Ureter (tissue), 1 donor: ENCODE results near the gene MAPK12. TPM values are rescaled to one million over a fixed set of nuclear protein-coding genes. Genes with fewer than 3 reads are reported as not detected.
A peak's percentile ranks its signal among the peaks of the same experiment; 100 is the strongest.

Experiments
- DNase-seq: peaks from one replicate; pipeline ENCODE4 v3.0.0-alpha.2; 2020; ENCODE audit warnings: low spot score
- total RNA-seq: library from RNA; stranded (reverse); gene quantifications from one replicate; pipeline ENCODE4 v1.2.4, GENCODE V29; 2023
- donor health status: DM: yes; HTN: yes; CAD: no.

MAPK12 gene
- total RNA-seq, 1 donor from 2014 or later: 14.1 TPM

DNA sequence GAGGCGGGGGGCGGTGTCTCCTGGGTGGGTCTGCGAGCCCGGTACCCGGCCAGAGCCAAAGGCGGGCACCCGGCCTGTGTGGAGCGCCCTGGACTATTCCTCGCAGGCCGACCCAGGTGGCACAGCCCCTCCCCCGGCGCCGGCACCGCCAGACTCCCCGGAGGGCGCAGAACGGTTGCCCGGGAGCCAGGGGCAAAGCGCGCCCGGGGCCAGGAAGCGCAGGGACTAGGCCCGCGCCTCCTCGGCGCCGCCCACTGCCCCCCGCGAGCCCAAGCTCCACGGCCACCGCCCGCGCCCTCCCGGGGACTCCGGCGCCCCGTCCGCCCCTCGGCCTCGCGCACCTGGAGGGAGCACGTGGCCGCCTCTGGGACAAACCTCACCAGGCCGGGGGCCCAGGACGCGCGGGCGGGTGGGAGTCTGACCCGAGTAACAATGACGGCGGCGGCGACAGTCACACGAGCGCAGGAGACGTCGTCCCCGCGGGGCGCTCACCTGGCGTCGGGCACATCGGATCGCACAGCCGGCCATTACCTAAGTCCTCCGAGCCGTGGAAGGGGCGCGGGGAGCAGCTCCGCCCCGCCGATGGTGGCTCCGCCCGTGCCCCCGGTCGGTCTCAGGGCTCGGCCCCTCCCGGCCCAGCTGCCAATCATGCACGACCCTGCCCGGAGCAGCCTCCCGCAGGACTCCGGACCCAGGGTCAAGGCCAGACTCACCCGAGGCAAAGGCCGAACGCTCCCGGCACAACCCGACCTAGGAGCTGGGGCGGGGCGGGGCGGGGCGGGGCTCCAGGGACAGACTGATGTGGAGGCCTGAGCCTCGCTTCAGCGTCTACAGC is 38.5 kb upstream of the MAPK12 start:
- DNase-seq: no peak

DNA sequence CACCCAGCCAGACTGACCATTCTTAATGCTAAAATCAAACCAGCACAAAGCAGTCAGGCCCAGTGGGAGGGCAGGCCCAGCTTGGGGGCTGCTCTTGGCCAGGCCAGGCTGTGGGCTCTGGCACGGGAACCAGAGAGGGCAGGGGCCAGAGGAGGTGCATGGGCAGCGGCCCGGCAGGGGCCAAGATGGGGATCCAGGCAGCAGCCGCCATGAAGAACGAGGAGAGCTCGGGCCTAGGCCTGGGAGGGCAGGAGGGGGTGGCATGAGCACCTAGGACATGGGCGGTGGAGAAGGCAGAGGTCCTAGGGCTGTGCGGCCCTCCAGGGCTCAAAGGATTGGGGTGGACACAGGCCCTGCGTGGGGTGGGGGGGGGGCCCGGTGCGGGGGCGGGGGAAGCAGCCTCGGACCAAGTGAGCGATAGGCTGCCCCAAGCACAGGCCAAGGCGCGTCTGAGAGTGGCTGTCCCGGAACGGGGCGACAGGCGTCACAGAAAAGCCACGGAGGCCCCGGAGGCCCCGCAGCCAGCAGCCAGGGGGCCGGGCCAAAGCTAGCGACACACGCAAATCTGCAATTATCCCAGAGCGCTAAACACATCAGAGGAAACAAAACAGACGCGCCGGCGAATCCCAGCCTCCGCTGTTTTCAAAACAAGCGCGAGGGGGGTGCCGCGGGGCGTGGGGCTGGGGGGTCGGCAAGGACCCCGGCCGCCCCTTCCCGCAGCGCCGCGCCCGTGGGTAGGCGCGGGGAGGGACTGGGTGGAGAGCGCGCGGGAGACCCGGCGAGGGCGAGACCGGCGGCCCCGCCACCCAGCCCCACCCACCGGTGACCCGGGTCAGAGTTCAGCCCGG is 37.7 kb upstream of the MAPK12 start:
- DNase-seq: no peak

DNA sequence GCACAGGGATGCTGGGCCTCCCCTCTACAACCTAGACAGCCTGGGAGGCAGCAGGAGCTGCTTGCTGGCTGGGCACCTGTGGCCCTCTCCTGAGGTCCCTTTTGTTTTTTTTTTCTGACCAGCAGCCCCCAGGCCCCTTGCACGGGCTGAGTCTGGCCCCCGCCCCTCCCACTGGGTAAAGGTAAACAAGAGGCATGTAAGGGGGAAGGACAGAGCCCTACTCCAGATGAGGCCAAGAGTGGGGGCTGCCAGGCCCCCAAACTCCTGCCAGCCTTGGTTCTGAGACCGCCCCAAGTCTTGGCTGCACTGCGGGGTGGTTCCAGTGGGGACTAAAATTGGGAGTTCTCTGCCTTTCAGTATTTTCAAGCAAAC is 36.8 kb upstream of the MAPK12 start:
- DNase-seq: no peak

DNA sequence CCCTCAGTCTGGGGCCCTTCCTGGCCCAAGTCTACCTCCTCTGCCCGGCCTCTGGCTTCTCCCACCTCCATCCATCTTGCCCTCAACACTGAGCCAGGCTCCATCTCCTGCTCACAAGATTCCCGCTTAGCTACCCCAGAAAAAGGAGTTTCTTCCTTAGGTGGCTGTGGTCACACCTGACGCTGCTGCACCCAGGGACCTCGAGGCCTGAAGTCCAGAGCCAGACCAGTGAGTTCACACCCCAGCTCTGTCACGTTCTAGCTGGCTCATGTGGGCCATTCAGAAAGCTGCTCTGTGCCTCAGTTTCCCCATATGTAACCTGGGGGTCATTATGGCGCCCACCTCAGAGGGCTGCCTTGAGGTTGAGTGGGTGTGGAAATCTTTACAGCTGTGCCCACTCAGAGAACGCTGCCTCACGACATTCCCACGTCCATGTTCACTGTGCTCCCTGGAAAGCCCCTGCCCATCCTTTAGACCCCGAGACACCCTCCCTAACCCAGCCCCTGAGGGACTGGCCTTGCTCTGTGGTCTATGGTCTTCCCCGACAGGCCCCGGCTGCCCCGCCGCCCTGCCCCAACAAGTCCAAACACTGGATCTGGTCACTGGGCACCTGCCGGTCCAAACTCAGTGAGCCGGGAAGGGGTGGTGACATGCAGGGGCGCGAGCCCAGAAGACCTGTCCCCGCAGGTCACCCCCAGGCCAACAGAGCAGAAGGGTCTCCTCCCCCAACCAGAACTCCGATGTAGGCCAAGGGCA is 36.2 kb upstream of the MAPK12 start:
- DNase-seq: no peak

DNA sequence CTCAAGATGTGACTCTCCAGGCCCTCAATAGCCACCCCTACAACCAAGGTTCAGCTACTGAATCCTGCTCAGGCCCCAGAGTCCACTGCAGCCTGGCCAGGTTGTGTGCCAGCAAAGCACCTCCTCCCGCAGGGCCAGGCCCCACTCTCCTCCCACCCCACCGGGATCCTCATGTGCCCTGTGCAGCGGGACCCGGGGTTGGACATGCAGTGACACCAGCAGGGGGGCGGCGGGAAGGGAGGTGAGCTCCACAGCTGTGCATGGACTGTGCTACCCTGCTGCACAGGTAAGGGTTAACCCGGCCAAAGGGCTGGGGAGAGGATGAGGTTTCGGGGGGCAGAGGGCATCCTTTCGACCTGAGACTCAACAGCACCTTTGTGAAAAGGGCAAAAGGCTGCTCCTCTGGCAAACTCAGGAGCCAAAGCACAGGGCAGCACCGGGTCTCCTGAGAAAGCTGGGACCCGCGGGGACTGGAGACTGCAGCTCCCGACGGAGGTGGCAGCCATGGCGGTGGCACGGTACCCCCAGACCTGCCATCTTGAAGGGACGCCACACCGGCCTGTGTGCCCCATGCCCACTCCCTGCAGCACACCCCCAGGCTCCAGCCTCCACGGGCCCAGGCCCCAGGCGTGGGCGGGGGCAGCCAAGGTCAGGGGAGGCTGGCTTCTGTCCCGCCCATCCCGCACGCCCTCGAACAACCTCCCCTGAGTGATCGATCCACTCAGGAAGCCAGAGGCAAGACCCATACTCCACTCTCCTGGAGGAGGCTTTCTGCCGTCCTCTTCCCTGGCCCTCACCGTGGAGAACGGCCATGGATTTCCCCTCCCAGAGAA is 35.4 kb upstream of the MAPK12 start:
- no peak for DNase-seq

DNA sequence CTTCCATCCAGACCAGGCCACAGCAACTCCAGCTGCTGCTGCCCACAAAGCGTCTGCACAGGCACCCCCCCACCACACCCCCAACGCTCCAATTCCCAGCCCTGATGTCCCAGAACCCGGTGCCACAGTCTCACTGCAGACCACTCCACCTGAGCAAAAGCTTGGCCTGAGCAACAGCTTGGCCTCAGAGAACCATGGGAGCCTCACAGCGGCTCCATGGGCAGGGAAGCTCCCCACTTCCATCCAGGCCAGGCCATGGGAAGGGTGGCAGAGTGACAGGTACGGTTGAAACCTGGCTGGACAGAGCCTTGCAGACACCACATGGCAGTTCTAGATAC is 32.8 kb upstream of the MAPK12 start:
- no peak for DNase-seq

DNA sequence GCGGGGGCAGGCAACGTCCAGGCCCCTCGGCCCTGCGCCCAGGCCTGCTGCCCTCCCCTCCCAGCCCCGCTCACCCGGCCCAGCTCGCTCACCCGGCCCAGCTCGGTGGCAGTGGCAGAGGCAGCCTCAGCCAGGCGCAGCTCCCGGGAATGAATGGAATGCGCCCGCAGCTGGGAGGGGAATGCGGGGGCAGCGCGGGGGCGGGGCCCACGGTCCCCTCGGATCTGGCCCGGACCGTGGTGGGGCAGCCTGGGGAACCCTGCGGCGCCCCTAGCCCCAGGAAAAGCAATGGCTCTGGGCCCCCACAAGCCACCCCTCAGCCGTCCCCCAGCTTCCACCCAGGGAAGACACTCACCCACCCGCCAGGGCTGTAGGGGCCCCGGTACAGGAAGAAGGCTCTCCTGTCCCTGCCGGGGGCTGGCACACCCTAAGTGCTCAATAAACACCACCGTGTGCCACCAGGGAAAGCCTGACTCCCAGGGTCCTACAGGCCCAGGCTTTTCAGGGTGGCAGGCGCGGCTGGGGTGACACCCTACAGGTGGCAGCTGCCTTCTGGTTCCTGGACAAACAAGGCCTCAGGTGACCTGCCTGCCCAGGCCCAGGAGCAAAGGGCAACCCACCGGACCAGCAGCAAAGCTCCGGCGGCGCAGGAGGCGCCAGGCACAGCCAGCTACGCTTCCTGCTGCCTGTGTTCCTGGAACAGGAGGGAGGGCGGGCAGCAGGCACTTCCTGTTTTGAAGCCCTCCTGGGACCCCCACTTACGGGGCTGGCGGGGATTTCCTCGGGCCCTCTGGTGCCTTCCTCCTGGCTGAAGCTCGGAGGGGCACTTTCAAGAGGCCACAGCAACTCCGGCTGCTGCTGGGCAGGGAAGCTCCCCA is 32.2 kb upstream of the MAPK12 start:
- DNase-seq: peak; percentile 81

DNA sequence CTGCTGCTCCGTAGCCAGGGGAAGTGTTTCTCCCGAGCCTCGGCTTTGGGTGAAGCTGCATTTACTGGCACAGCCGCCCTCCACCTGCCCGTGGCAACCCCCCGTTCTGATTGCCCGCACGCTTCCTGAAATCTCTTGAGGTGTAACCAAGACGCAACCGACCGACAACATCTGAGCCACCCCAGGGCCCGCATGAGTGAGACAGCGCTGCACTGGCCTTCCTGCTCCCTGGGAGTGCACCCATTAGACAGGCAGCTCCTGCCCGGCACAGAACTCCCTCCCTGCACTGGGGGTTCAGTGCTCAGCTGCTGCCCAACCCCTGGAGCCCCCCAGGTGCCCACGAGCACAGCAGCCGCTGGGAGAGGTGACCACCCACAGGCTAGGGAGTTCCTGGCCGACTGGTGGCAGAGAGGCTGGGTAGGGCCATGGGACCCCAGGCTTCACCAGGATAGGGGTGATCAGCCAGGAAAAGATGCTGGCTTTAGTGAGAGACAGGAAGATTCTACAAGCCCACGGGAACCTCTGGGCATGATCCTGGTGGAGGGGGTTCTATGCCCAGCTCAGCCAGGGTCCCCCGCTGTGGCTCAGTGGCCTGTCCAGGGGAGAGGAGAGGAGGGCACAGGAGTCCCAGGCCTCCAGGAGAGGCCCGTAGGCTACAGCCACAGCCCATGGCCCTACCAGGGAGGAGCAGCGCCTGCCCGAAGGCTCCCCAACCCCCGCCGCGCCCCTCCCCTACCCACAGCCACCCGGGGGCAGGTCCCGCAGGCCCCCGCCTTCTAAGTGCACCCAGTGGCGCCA is 31.4 kb upstream of the MAPK12 start:
- no peak for DNase-seq

DNA sequence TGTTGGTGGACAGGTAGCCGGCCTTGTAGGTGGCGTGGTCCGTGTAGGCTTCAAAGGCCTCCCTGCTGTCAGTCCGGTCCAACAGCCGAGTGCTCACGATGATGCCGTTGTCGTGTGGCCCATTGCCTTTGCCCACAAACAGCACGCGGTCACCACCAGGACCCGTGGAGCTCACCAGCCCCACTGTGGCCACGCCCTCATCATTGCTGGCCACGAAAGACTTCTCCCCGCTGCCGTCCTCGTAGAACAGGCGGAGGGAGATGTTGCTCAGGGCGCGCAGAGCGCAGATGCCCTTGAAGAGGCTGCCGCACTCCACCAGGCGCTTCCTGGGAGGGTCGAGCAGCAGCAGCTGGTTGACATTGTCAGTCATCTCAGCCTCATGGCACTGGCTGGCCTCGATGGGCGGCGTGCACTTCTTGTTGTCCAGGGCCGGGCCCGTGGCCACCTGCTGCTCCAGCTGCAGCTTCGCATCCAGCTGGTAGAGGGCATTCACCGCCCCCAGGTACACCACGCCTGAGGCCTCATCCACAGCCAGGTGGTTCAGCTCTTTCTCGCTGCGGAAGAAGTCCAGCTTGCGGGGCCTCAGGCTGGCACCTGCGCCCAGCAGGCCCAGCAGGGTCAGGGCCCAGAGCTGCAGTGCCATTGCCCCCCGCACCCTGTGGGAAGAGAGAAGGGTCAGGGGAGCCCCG is 28.6 kb upstream of the MAPK12 start:
- no peak for DNase-seq

DNA sequence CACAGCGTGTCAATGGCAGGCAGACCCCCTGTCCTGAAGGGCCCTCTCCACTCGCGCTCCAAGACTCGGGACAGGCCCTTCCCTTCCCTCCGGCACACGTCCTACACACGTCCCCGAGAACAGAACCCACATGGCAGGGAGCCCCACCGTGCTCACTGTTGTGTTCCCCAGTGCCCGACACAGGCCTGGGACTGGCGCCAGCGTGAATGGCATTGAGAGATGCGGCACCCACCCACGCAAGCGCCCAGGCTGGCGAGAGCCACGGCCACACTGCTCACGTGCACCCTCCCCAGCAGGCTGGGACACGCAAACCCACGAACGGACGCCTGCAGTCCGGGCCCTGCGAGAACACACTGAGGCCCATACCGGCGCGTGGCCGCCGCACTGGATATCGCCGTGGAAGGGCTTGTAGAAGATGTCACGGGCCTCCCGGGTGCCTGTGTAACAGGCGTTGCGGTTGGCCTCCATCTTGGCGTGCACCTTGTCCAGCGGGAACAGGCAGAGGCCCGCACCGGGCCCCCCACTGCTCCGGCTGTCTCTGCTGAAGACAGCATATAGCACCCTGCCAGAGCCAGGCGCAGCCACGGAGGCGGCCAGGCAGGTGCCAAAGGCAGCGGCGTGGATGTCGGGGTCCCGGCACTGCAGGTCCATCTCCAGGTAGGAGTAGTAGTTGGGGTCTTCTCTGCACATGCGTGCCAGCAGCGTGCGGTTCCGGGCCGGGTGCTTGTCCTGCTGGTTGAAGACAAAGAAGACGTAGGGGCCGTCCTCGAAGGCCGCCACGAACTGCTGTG is 27.9 kb upstream of the MAPK12 start:
- no peak for DNase-seq

DNA sequence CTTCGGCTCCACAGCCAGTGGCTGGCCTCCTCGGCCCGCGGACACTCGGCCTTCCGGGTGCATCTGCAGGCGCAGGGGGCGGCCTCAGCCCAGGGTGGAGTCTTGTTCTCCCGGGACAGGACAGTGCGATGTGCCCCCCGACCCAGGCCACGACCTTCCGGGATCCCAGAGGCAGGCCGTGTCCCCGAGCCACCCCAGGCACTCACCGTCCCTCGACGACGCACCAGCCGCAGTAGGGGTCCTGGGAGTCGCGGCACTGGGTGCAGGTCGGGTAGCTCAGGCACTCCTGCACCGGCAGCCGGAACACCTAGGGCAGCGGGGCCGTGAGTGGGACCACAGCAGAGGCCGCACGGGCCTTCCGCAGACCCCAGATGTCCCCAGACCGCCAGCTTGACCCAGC is 26.2 kb upstream of the MAPK12 start:
- DNase-seq: no peak

DNA sequence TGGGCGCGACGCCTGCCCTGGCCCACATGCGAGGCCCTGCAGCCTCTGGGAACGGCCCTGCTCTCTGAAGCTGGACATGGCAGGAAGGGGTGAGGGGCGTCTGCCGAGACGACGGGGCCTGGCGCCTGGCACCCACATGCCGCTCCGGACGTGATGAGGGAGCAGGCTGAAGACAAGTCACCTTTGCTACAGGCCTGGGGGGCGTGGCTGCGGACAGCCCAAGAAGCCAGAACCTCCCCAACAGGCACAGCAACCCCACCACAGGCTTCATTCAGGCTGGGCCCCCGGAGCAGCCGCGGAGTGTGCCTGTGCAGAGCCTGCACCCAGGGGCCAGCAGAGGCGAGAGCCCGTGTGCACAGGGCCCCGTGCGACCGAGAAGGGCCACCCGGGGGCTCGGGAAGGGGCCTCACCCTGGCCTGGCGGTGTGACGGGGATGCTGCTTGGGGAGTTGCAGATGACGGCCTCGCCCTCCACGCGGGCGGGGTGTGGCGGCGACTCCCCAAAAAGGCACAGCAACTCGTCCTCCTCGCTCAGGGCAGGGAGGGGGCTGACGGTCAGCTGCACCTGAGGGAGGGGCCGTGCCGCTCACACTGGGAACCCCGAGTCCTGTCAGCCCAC is 25.3 kb upstream of the MAPK12 start:
- no peak for DNase-seq

DNA sequence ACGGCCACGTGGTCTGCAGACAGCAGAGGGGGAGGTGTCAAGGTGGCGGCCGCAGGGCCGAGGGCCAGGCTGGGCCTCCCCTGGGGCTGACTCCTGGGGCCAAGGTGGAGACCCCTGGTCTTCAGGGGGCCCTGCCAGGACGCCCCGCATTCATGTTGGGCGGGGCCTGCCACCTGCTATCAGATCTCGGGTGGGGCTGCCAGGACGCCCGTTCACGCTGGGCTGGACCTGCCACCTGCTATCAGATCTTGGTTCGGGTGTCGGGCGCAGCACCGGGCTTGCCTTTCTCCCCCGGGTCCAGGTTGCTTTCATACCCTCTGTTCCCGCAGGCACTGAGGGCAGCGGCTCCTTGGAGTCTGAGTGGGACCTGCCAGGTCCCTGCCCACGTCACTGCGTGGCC is 24.8 kb upstream of the MAPK12 start:
- DNase-seq: no peak

DNA sequence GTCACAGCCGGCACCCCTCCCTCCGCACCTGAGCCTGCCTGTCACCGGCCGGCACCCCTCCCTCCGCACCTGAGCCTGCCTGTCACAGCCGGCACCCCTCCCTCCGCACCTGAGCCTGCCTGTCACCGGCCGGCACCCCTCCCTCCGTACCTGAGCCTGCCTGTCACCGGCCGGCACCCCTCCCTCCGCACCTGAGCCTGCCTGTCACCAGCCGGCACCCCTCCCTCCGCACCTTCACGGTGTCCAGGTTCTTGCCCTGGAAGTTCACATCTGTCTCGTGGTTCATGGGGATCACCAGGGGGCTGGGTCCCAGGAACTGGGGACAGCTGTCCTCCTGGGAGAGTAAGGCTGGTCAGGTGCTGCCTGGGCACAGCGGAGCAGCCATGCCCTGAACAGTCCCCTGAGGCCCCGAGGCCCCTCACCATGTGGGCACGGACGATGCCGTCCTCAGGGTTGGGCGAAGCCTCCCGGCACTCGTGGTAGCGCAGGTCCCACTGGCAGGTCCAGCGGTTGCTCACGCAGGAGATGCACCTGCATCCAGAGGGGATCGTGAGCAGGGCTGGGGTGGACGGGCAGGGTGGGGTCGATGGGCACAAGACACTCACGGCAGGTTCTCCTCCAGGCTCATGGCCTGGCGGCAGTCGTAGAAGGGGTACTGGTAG is 24.2 kb upstream of the MAPK12 start:
- DNase-seq: no peak

DNA sequence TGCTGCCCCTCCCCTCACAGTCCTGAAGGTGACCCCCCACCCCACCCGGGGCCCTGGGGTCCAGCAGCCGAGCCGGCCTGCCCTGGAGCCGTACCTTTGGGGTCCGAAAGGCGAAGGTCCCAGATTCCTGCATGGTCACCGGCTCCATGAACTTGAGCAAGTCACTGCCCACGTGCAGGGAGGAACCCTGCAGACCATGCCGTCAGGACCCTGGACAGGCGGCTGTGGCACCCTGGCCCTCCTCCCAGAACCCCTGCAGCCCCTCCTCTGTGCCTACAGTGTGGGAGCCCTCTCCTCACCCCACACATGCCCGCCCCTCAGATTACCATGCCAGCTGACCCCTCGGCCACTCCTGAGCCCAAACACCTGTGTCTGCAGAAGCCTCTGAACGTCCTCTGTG is 23.0 kb upstream of the MAPK12 start:
- no peak for DNase-seq

DNA sequence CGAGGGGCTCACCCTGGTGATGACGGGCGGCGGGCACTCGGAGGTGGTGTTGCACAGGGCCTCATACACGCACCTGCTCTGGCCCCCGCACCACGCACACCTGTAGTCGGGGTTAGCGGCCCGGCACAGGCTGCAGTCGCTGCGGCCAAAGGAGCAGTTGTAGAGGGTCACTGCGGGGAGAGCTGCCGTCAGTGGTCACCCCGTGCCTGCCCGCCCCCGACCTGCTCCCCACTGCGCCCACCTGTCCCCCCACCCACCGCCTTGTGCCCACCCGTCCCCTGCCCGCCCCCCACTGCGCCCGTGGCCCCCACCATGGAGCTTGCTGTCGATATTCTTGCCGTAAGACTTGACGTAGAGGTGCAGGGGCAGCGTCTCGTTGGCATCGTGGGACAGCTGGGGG is 22.3 kb upstream of the MAPK12 start:
- no peak for DNase-seq
